Measurements from ENCODE around the gene LAMA4.

GRCh38 chr6:112251171-112251875, 3.0 kb downstream of the LAMA4 start:
- no peak for TF ChIP-seq POLR2A (IDR thresholded peaks at IDR 0.05)
- TF ChIP-seq CTCF (IDR thresholded peaks at IDR 0.05): no peak
